ENCODE data around the gene CCDC102B.

Gene CCDC102B

GRCh38 chr18:68854786-68855391 lies 57.0 kb downstream of the CCDC102B start:
- Histone ChIP-seq H3K9me2 (replicated peaks; ENCODE audit: control insufficient read depth, low read length) (no peaks in the 10 kb centered on the region), H3K4me1 (ENCODE audit: control insufficient read depth, low read length) (no peaks in the 10 kb centered on the region), H3K79me2 (ENCODE audit: control insufficient read depth, low read length) (no peaks in the 10 kb centered on the region), H3K4me3 (ENCODE audit: low read length) (no peak overlapping the region), H3K36me3 (ENCODE audit: control insufficient read depth, low read length) (no peaks in the 10 kb centered on the region), H4K20me1 (ENCODE audit: control insufficient read depth, insufficient read depth, low read depth, low read length) (no peaks in the 10 kb centered on the region), H3K9me3 (ENCODE audit: control insufficient read depth, insufficient read depth, low read length) (no peaks in the 10 kb centered on the region), H3K27ac (ENCODE audit: low read depth, low read length) (no peak overlapping the region), H3F3A (ENCODE audit: control insufficient read depth, insufficient read depth) (no peaks in the 10 kb centered on the region), H3K27me3 (ENCODE audit: control insufficient read depth, low read length) (no peaks in the 10 kb centered on the region), H3K4me2 (ENCODE audit: low read length) (no peak overlapping the region)
- no peak for TF ChIP-seq EZH2phosphoT487 (IDR thresholded peaks at IDR 0.05; ENCODE audit: borderline replicate concordance, low read length)
- TF ChIP-seq CTCF (IDR thresholded peaks at IDR 0.05; ENCODE audit: low read depth, low read length, poor library complexity, severe bottlenecking), result no peak

DNA sequence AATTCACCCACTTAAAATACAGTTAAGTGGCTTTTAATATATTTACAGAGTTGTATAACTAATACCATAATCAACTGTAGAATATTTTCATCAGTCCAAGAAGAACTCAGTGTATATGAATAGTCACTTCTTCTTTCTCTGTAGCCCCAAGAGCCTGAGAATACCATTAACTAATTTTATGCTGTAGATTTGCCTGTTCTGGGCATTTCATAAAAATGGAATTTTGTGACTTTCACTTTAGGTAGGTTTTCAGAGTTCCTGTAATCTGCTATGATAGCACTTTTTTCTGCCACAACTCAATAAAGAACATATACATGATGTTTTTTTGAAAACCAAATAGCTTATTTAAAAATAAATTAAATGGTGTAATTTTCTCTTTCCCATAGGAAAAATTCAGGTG lies 57.6 kb downstream of the CCDC102B start:
- Histone ChIP-seq H3K9me2 (replicated peaks; ENCODE audit: control insufficient read depth, low read length) (no peaks in the 10 kb centered on the region), H3K36me3 (ENCODE audit: control insufficient read depth, low read length) (no peaks in the 10 kb centered on the region), H3F3A (ENCODE audit: control insufficient read depth, insufficient read depth) (no peaks in the 10 kb centered on the region), H3K27ac (ENCODE audit: low read depth, low read length) (no peak overlapping the region), H3K27me3 (ENCODE audit: control insufficient read depth, low read length) (no peaks in the 10 kb centered on the region), H3K4me2 (ENCODE audit: low read length) (no peak overlapping the region), H3K4me3 (ENCODE audit: low read length) (no peak overlapping the region), H3K79me2 (ENCODE audit: control insufficient read depth, low read length) (no peaks in the 10 kb centered on the region), H3K4me1 (ENCODE audit: control insufficient read depth, low read length) (no peaks in the 10 kb centered on the region), H3K9me3 (ENCODE audit: control insufficient read depth, insufficient read depth, low read length) (no peaks in the 10 kb centered on the region), H4K20me1 (ENCODE audit: control insufficient read depth, insufficient read depth, low read depth, low read length) (no peaks in the 10 kb centered on the region)
- TF ChIP-seq EZH2phosphoT487 (IDR thresholded peaks at IDR 0.05; ENCODE audit: borderline replicate concordance, low read length) (no peak), CTCF (IDR thresholded peaks at IDR 0.05; ENCODE audit: low read depth, low read length, poor library complexity, severe bottlenecking) (no peak)

DNA sequence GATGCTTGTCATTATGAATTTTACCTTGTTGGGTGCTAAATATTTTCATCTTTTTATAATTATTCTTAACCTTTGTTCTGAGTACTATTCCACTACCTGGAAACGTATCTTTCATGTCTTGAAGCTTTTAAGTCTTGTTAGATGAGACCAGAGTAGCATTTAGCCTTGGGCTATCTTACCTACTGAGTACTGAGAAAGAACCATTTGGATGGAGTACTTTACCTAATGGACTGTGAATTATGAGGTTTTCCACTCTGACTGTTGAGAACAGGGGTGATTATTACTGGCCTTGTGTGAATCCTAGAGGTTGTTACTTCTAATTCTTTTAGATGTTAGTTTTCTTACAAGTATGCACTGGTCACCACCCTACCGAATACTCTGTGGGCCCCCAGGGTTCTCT lies 63.5 kb downstream of the CCDC102B start:
- TF ChIP-seq EZH2phosphoT487 (IDR thresholded peaks at IDR 0.05; ENCODE audit: borderline replicate concordance, low read length), result no peak
- no peak for TF ChIP-seq CTCF (IDR thresholded peaks at IDR 0.05; ENCODE audit: low read depth, low read length, poor library complexity, severe bottlenecking)
- Histone ChIP-seq H3K9me3 (ENCODE audit: control insufficient read depth, insufficient read depth, low read length) (no peaks in the 10 kb centered on the region), H3K36me3 (ENCODE audit: control insufficient read depth, low read length) (no peaks in the 10 kb centered on the region)

More for the DNA sequence above, 63.5 kb downstream of the CCDC102B start:
- H3K4me1 ChIP-seq (ENCODE audit: control insufficient read depth, low read length), result no peaks in the 10 kb centered on the region
- no peaks in the 10 kb centered on the region for H4K20me1 ChIP-seq (ENCODE audit: control insufficient read depth, insufficient read depth, low read depth, low read length)
- H3K79me2 ChIP-seq (ENCODE audit: control insufficient read depth, low read length), result no peaks in the 10 kb centered on the region
- H3K27me3 ChIP-seq (ENCODE audit: control insufficient read depth, low read length), result no peaks in the 10 kb centered on the region
- H3K27ac ChIP-seq (ENCODE audit: low read depth, low read length), result no peak overlapping the region
- no peaks in the 10 kb centered on the region for H3K9me2 ChIP-seq (replicated peaks; ENCODE audit: control insufficient read depth, low read length)
- no peaks in the 10 kb centered on the region for H3F3A ChIP-seq (ENCODE audit: control insufficient read depth, insufficient read depth)
- no peak overlapping the region for H3K4me3 ChIP-seq (ENCODE audit: low read length)
- no peak overlapping the region for H3K4me2 ChIP-seq (ENCODE audit: low read length)
